IPS DF 4.7 (cell line): Measurements from ENCODE around the gene CACNA2D3.

Experiments used
- DNase-seq: peaks from one replicate; pipeline ENCODE4 v3.0.0-alpha.2; 2013; ENCODE audit warnings: low spot score; ENCODE audit errors: extremely low read depth

The CACNA2D3 gene

DNA sequence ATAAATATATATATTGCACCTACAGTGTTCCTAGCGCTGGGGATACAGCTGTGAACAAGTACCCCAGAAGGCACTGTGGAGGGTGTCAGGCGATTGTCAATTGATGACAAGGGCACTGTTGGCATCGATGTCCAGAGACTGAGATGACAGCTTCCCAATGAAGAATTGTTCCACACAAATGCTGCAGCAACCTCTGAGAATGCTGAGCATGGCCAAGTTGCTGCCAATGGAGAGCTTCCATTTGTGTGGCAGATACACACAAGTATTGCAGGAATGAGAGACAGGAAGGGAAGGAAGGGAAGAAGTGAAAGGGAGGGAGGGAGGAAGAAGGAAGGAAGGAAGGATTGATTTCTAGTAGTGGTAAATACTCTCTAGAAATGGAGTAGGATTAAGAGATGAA, 783.6 kb downstream of the CACNA2D3 start:
- DNase-seq, result no peak

DNA sequence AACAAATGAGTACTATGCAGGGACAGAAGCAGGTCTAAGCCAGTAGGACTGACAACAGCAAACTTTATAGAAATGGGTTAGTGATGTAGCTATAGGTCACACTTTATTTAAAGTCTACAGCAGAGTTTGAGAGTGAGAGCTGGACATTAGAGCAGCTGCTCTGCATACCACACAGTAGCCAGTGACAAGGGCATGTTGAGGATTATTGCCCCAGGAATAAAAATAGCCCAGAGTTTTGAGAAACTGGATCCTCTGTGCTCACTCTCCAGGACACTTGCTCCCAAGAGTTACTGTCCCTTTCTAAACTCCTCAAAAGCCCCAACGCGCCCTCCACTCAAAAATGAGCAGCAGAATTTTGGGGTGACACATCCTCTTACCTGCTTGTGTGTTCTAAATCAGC, 784.4 kb downstream of the CACNA2D3 start:
- DNase-seq, result no peak

DNA sequence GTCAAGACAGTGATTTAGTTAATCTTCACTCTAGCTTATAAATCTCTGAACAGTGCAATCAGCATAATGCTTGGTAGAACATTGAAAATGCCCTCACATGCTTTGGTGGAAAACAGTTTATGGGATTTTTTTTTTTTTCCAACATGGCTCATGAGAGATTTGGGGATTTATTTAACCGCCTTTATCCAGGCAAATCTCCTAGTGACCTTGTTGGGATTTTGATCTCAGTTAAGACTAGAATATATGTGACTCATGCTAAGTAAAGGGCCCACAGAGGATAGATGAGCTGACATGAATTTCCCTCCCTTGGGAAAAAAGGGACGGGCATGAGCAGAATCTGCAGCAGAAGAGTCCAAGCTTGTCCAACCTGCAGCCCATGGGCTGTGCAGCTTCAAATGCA, 786.8 kb downstream of the CACNA2D3 start:
- no peak for DNase-seq

DNA sequence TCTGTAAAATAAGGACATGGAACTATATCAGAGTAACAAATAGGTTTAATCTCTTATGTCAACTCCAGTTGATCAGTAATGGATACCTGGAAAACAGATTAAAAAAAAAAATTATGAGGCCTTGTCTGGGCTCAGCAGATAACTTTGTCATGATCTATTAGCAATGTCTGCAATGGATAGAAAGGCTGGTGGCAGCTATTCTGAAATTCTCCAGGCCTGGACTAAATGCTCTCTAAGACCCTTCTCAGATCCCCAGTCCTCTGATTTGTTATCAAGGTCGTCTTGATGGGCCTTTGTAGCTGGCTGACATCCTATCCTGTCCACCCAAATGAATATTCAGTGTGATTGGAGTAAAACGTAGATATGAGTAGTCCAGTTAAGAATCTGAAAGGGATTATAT, 791.8 kb downstream of the CACNA2D3 start:
- no peak for DNase-seq

DNA sequence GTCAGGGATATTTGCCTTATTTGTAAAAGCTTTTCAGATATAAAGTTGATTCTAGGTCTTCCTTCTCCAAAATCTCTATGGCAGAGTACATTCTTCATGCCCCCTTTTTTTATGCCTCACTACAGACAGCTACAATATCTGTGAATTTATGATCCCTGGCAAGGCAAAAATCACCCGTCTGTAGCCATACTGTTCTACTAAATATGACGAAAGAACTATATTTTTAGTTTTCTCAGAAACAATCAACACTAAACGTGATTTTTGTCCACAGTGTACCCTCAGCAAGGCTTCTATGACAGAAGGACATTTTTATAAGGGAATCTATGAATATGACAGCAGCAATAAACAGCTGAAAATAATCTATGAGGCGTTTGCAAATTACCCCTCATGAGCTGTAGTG, 792.8 kb downstream of the CACNA2D3 start:
- DNase-seq, result no peak

DNA sequence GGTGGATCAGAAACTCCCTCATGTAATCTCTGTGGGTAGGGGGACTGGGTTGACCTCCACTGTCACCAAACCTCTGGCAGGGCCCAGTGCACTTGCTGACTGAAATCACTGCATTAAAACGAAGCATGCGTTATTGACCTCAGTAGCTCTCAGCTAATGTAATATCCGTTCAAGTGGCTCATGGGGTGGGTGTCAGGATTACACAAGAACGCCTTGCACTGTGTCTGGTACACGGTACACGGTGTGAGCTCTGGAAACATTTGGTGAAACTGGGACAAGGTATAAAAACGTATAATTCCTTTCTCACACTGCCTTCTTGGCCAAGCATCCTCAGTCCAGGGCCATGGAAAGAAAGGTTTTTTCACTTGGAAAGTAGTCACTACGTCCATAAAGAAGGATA, 793.6 kb downstream of the CACNA2D3 start:
- DNase-seq, result no peak

DNA sequence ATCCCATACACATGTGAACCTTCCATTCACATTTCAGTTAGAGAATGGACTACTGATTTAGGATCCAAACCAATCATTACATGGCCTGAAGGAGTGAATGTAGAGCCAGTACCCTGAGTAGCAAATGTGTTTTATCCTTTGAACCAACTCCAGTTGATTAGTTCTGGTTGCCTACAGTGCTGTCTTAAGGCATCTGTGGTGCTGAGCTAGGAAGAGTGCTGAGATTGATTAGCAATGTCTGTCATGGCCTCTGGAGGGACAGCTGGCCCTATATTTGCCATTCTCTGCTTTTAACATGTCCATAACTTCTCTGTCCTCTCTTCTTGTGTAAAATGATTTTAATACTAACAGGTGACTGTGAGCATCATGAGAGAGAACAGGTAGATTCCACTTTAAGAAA, 794.4 kb downstream of the CACNA2D3 start:
- DNase-seq, result no peak

DNA sequence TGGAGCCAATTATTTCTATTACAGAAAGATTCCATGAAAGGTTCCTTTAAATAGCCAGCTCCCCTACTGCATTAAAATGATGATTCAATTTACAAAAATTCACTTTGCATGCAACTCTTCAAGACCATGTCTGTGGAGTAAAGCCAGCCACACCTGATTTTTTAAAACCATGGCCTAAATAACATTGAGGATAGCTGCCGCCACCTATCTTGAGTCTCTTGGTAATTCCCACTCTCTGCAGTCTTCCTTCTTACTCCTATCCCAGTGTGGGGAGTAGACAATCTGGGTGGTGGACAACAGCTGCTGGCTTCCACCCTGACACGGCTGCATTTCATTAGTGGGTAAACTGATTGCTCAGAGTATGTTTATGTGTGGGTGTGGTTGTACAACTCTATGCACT, 794.8 kb downstream of the CACNA2D3 start:
- DNase-seq, result no peak

DNA sequence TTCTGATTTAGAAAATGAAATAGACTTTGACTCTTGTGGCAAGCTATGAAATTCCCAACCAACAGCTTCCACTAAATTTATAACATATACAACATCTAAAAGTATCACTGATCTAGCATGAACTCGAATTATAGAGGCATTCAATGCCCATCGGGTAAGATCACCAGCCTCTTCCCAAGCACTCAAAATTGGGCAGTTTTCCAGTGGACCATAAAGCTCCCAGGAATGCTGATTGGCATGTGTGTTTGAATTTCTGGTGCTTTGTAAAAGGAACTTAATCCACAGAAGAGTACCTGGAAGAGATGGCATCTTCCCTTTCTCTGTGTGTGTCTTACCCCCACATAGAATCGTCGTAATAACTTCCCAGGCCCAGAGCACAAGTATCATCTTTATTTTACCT, 795.5 kb downstream of the CACNA2D3 start:
- no peak for DNase-seq

DNA sequence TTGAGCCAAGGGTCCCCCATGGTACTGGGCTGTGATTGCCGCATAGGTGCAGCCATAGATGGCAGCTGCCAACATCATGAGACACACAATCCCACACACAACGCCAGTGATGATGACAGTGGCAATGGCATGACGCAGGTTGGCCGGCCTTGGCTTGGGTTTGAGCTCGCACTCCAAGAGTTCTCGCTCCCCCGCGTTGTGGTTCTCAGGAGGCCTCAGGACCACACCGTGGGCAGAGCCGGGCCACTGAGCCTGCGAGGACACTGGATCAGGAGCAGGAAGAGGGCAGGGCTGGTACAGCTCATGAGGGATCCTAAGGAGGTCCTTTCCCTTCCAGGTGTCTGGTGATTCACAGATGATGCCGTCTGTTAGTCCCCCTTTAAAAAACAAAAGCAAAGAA, 796.2 kb downstream of the CACNA2D3 start:
- no peak for DNase-seq

DNA sequence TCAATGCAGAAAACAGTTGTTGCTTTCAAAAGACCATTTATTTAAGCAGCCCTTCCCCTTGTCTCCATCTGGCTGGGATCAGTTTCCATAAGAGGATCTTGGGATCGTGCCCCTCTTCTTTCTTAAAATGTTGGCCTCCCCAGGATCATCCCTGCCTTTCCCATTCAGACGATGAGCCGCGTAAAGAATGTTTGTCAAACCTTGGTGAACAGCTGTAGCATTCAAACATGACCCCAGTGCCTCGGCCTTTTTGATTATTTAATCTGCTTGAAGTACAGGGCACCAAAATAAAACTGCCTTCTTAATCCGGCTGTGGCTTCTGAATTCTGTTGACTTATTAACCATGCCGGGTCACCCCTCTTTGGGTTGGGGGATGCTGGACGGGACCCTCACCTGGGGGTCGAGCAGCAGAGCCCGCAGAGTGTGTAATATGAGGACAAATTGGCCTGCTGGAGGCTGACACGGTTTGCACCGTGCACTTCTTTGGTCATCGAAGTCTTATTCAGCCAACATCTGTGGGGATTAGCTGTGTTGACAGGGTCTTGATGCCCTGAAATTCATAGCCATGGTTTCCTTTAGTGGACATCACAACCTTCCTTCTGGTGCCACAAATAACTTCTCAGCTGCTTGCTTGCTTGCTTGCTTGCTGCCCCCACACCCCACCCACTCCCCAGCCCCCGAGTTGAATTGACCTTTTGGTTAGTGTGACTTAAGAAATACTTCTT, 805.9 kb downstream of the CACNA2D3 start, which contains the start of gene LRTM1:
Gene LRTM1, minus strand, starts transcription at position 14 of the 725 bp plus-strand sequence. CDS start 148 bp downstream, outside the sequence.
- DNase-seq, result no peak

DNA sequence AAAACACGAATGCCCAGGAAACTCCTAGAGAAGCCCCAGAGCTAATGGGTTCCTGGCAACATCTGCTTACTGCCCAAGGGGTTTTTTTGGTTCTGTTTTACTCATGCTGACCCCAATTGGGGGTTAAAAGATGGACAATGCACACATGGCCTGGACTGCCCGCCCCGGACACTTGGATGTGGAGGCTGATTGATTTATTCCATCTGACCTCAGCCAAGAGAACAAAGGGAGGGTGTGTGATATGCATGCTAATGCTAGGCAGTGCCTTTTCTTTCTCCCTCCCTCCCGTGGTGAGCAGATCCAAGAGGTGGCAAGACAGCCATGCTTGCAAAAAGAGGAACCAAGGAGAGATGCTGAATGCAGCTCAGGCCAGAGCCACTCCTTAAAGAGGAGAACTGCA, 808.8 kb downstream of the CACNA2D3 start:
- DNase-seq, result no peak

DNA sequence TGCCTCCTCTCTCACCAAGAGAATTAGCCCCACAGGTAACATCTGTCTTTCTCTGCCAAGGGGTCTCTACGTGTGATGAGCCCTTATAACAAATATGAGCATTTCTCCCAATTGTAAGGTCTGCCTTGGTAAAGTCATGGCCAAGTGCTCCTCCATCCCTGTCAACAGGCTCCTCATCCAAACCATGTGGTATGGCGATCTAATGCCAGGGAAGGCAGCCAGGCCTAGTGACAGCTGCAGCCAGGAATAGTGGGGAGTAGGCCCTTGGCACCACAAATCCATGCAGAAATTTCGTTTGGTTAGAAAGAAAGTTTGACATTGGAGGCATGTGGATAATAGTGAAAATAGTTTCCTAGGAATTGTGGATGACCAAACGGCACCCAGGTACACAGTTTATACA, 810.3 kb downstream of the CACNA2D3 start:
- DNase-seq, result no peak

DNA sequence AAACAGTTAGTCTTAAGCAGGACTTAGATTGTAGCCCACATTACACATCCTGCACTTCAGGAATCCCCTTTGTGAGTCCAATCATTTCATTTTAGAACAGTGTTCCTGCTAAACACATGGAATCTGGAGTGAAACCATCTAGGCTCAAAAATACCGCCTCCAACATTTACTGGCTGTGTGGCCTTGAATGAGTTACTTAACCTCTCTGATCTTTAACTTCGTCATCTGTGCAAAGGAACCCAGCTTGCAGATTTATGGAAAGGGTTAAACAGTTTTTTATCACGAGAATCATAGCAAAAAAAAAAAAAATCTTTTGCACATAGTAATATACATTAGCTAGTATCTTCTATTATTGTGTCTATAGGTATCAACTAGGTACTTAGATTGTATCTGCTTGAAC, 813.5 kb downstream of the CACNA2D3 start:
- DNase-seq, result no peak

DNA sequence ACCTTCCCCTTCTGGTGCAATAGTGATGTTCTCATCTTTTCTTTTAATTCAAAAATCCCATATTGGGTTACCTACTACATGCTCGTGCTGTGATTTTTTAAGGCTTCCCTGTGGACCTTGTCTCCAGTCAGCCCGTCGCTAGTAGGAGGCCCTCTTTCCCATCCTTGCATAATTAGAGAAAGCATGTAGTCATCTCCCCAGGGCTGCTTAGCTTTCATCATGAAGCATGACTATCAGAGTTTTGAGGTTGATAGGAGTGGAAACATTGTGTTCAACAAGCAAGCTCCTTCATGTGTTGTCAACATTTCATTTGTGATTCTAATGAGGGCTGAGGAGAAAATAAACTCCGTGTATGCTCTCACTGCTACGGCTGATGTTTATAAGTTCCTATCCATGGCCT, 814.2 kb downstream of the CACNA2D3 start:
- no peak for DNase-seq

DNA sequence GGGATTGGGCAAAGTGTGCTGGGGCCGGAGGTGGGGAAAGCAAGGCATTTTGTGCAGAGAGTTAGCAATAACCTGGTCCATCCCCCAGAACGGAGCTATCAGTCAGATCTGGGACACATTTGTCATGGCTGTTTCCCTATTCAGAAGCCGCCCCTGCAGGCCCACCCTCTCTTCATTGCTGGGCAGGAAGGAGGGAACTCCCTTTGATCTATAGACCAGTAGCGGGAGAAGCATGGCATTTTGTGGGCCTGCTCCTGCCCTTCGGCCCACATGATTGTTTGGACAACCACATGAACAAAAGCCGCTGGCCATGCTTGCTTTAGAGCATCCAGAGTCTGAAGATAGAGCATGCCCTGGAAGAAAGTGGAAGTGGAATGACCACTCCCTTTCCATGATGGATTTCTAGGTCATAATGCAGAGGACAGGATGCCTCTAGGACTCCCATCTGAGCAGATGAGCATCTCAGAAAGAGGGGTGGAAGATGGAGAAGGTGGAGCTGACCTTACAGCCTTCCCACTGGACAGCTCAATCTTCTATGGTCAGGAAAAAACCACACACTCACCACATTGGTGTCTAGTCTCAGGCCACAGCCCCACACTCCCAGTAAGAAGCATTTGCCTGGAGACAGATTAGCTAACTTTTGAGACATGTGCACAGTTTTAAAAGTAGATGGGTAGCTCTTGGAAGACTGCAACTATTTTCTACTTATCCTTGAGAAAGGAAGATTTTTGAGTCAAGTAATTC, 817.4 kb downstream of the CACNA2D3 start:
- no peak for DNase-seq

DNA sequence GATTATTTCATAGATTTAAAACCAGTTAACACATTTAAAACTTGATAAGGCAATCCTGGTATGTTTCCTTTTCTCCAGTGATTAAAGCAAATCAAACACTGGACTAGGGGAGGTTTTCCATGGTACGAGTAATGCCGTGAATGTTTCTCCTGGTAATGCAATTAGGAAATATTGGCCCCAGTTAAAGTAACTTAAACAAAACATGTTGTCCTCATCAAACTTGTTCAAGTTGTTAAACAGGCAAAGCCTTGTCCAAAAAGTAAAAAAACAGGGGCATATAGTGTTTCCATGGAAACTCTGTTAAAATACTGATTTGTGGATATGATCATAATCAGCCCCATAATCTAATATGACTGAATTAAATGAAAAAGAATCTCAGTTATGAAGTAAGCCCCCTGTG, 818.6 kb downstream of the CACNA2D3 start:
- DNase-seq, result no peak

DNA sequence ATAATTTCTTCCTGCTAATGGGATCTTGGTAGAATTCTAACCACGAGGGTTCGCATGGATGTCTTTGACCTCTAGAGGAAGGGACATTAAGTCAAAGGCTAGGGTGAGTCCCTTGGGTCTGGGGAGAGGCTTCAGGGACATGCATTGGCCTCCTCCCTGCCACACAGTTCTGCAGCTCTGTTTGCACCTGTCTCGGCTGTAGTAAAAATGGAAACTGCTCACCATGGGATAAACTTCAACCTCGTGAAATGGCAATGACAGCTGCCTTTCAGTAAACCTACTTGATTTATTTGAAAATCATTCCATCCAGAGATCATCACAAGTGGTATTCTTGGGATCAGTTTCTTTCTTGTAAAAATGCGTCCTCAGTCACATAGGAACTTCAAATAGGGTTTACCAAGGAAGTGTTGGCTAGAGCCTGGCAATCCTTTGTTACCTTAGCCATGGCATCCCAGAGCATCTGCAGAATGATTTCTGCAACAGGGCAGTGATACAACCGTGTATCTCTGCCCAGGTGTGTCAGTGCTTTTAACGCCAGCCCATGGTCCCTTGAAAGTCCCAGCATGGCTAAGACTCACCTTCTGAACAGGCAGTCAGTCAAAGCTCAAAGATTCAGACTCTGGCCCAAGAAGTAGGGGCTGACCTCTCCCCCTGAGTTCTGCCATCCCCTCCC, 819.5 kb downstream of the CACNA2D3 start:
- DNase-seq, result no peak

DNA sequence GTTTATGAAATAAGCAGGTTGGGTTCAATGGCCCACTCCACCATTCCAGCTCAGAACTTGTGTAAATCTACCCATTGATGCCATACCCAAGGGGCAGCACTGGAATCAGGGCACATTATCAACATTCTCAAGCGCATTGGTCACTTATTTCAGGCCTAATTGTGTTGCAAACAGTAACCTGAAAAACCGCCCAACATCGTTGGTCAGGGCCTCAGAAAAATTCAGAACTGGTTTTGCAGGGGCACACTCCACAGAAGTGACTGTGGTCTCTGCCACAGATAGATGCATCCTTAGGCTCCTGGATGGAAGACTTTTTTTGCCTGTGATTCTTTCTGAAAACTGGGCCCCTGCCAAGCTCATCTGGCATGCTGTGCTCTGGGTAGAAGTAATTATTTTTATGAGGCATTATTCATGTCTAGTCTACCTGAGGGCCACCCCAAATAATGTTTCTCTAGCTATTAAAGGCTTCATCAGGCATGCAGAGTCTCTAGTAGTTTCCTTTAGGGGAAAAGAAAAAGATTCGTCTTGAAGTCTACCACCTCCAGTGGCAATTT, 827.2 kb downstream of the CACNA2D3 start:
- DNase-seq, result no peak

DNA sequence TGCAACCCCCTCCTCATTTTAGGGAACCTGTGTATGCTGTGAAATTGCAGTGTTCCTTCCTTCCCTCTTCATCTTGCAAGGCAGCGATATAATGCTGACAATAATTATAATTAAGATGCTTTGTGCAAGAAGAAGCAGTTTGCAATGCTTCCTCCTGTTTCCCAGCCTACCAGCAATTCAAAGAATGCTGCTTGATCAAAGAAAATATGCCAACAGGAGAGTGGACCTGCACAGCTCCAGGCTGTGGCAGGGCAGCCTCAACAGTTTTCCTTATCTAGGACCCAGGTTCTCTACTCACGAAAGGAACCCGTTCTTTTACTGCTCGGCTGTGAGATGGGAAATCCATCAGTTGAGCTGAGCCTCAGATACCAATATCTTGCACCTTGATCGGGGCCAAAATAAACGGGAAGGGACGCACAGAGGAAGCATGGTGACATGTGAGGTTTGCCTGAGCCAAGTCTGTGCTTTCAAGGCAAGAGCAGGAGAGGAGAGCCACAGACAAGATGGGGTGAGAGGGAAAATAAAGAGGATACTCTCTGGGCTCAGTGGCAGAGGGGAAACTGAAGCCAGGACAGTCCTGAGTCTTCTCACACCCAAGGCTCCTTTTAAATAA, 828.1 kb downstream of the CACNA2D3 start:
- no peak for DNase-seq

DNA sequence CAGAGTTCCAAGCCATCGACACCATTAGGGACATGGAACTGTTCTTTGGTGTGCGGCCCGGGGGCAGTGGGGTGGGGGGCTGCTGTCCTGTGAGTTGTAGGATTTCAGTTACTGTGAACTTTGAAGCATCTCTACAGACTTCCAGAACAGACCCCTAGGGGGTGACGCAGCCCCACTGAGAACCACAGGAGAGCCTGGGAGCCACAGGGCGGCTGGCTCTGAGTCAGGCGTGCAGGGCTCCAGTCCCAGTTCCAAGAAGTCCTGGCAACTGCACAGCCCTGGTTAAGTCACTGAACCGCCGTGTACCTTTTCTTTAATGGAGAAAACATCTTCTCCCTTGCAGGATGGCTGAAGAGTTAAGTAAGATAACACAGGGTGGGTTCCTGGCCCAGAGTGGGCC, 829.1 kb downstream of the CACNA2D3 start:
- no peak for DNase-seq

DNA sequence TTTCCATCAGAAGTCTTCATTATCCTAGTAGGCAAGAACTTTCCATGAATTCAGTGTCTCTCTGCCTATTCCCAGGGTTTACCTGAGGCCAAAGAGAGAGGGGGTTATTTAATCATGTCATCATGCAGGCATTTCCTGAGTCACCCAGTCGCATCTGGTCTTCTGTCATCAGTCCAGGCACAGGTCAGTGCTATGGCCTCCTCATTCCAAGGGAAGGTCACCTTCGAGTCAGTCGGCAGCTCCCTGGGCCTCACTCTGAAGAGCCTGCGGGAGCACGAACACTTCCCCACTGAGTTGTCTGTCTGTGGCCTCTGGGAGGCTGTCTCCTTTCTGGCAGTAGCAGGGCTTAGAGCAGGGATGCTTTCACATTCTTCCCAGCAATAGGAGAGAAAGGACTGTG, 831.7 kb downstream of the CACNA2D3 start:
- no peak for DNase-seq
